Transverse colon (tissue), 4 donors: ENCODE results near the gene PRPH. TPM values are rescaled to one million over a fixed set of nuclear protein-coding genes. Genes with fewer than 3 reads are reported as not detected.
"Not testable (repeated sequence)": the region's sequence is repeated elsewhere in the genome, so short reads cannot be mapped to it uniquely, and the experiment has no call there.

Experiments used
- DNase-seq: peaks from one replicate; pipeline ENCODE4 v3.0.0-alpha.2; 2019
- H3K27ac ChIP-seq, 4 donors: fragments of 200-600 bp; sonication (generic); 2 replicates each; pipeline ENCODE4 v1.5.1; 2016 to 2018; ENCODE audit warnings: inconsistent platforms in 4 of 4
- H3K27me3 ChIP-seq: fragments of 200-600 bp; sonication (generic); 2 replicates; pipeline ENCODE4 v1.5.1; 2017; ENCODE audit warnings: inconsistent platforms
- H3K36me3 ChIP-seq, 4 donors: fragments of 200-600 bp; sonication (generic); 2 replicates each; pipeline ENCODE4 v1.5.1; 2017 to 2019; ENCODE audit warnings: inconsistent platforms in 4 of 4
- H3K4me1 ChIP-seq, 4 donors: fragments of 200-600 bp; sonication (generic); 2 replicates each; pipeline ENCODE4 v1.5.1; 2017 to 2020; ENCODE audit warnings: inconsistent platforms in 4 of 4
- H3K4me3 ChIP-seq, 4 donors: fragments of 200-600 bp; sonication (generic); 1 replicate in 1 of 4; 2 replicates in 3 of 4; pipeline versions ENCODE4 v1.5.1 to v1.6.1; 2017 to 2019; ENCODE audit warnings: inconsistent platforms in 4 of 4
- H3K9me3 ChIP-seq, 2 donors: fragments of 200-600 bp; sonication (generic); 2 replicates each; pipeline ENCODE4 v1.5.1; 2017 to 2019; ENCODE audit warnings: inconsistent platforms in 2 of 2
- EP300 ChIP-seq: sonication (generic); formaldehyde crosslinking; IDR thresholded peaks from one replicate; pipeline ENCODE4 v1.6.1; 2017; ENCODE audit warnings: antibody characterized with exemption, low read depth
- POLR2A ChIP-seq: fragments of 450-650 bp; IDR thresholded peaks from one replicate; pipeline ENCODE4 v1.6.1; 2016; ENCODE audit warnings: antibody characterized with exemption, mild to moderate bottlenecking, moderate library complexity
- POLR2AphosphoS5 ChIP-seq, 3 donors: sonication (generic); formaldehyde crosslinking; IDR thresholded peaks; one replicate each; pipeline ENCODE4 v1.6.1; 2016; ENCODE audit warnings: antibody characterized with exemption in 3 of 3
- WGBS, 2 donors: methylation state at CpG; one replicate each; pipeline ENCODE4 v1.1.5; 2018; ENCODE audit warnings: low coverage in 1 of 2; 5-methylcytosine and 5-hydroxymethylcytosine counted together
- in situ Hi-C, 4 donors: fragments of 200-750 bp; cut with MboI; loops; one replicate each; pipeline versions ENCODE4 v1.15.0 to v1.15.1; 2017; ENCODE audit warnings: low sequenced_read_pairs in 3 of 4, low pct_ligation_motif_present in 1 of 4, low pct_unique_long_range_greater_than_20kb in 1 of 4
- intact Hi-C: fragments of 100-400 bp; cut with DNase I; formaldehyde crosslinking; loops from one replicate; pipeline ENCODE4 v1.15.1; 2023; ENCODE audit warnings: low total_unique reads
- total RNA-seq, 4 donors: library from RNA; depleted of rRNA; stranded (reverse); fragments of >200 nt; gene quantifications; one replicate each; pipeline ENCODE4 v1.1.0, GENCODE V29; 2016
- TF ChIP-seq, protein P1 (sequence below), 5 experiments: fragments of 200-600 bp in 3 of 5; fragments of 450-650 bp in 2 of 5; sonication (generic) in 3 of 5; IDR thresholded peaks; 1 replicate in 2 of 5; 2 replicates in 3 of 5; pipeline ENCODE4 v1.5.1; 2016 to 2017; ENCODE audit warnings: antibody characterized with exemption in 5 of 5, inconsistent platforms in 3 of 5, mild to moderate bottlenecking in 2 of 5, moderate library complexity in 1 of 5

Gene PRPH
- total RNA-seq, 4 donors from 2014 or later = 7.9 to 18.7 (median 10.5) TPM

DNA sequence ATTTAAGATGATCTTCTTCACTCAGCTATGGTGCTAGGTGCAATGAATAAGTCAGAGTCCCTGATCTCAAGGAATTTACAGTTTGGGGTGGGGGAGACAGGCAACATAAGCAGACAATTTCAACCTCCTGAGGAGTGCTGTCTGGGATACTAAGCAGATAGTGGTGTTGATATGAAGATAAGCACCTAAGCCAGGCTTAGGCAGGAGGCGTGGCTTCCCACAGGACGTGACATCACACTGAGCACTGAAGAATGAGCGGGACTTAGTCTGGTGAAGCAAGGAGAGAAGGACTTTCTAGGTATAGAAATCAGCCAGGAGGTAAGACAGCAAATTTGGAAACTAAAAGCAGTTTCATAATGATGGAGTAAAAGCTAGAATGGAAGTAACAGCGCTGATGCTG, 6.8 kb downstream of the PRPH start:
- Histone ChIP-seq H3K36me3 (no peaks in the 10 kb centered on the region), H3K9me3 (no peaks in the 10 kb centered on the region), H3K4me3 (no peak overlapping the region), H3K4me1 (peaks cover 10 to 12% (median 11%) of the 10 kb centered on the region in 4 donors), H3K27me3 (peaks cover 84% of the 10 kb centered on the region), H3K27ac (no peak overlapping the region)
- no peak for DNase-seq
- TF ChIP-seq POLR2AphosphoS5 (IDR thresholded peaks at IDR 0.05) (no peak), POLR2A (no peak), EP300 (no peak)
- TF ChIP-seq, protein P1, sequence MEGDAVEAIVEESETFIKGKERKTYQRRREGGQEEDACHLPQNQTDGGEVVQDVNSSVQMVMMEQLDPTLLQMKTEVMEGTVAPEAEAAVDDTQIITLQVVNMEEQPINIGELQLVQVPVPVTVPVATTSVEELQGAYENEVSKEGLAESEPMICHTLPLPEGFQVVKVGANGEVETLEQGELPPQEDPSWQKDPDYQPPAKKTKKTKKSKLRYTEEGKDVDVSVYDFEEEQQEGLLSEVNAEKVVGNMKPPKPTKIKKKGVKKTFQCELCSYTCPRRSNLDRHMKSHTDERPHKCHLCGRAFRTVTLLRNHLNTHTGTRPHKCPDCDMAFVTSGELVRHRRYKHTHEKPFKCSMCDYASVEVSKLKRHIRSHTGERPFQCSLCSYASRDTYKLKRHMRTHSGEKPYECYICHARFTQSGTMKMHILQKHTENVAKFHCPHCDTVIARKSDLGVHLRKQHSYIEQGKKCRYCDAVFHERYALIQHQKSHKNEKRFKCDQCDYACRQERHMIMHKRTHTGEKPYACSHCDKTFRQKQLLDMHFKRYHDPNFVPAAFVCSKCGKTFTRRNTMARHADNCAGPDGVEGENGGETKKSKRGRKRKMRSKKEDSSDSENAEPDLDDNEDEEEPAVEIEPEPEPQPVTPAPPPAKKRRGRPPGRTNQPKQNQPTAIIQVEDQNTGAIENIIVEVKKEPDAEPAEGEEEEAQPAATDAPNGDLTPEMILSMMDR (IDR thresholded peaks at IDR 0.05) = no peak
- intact Hi-C loops (no loop called here), in situ Hi-C loops (no loop called here)
- 28 to 65% methylated on average over 4 of the region's 4 CpGs for WGBS, 2 donors

DNA sequence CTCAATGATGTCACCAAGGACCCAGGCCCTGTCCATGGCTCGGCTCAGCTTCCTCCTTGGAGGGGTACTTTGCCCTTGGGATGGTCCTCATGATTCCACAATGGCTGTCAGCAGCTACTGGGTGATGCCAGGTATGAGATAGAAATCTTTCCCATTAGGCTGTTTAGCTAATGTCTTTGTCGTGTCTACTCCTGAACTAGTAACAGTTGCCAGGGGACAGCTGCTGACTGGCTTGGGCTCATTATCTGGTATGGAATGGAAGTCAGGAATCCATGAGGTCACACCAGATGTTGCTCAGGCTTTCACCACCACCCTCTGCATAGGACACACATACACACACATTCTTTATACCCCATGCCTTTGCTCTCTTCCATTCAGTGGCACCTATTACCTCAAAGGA, 9.2 kb downstream of the PRPH start:
- in situ Hi-C loops = no loop called here
- WGBS, 2 donors = 74% methylated on average over 2 of the region's 2 CpGs; no CpG with 5 or more reads in 1 of the 2 donors

DNA sequence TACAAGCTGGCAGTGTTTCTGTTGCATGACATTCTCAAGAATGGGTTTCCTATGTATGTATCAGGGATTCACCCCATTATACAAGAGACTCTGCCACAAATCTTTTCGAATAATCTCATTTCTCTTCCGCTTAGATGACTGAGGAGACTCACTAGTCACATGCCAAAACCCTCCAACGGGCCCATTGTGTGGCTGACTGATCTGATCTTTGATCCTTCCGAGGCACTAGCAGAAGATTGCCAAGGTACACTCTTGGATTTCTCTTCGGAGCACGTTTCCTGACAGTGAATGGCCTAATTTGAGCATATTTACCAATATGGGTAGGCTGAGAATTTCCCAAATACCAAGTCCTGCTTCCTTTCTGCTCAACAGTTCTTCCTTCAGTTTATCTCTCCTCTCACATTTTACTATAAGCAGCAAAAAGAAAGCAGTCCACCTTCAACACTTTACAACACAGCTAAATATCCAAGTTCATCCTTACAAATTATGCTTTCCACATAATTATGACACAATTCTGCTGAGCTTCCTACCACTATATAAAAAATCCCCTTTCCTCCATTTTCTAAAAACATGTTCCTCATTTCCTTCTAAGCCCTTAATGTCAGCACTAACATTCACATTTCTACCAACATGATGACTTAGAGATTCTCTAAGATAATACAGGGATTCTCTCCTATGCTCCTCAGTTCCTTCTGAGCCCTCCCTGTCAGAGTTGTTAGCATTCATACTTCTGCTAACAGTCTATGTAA, 11.0 kb downstream of the PRPH start:
- Histone ChIP-seq H3K36me3 (no peaks in the 10 kb centered on the region), H3K27me3 (peaks cover 72% of the 10 kb centered on the region), H3K27ac (no peak overlapping the region), H3K4me1 (no peaks in the 10 kb centered on the region), H3K9me3 (no peaks in the 10 kb centered on the region), H3K4me3 (no peak overlapping the region)
- in situ Hi-C loops (no loop called here), intact Hi-C loops (no loop called here)
- no peak for TF ChIP-seq EP300
- TF ChIP-seq, protein P1 (IDR thresholded peaks at IDR 0.05) = no peak
- TF ChIP-seq POLR2A = no peak
- no peak for TF ChIP-seq POLR2AphosphoS5 (IDR thresholded peaks at IDR 0.05)
- WGBS, 2 donors = 68 to 91% methylated on average over 4 to 6 of the region's 6 CpGs
- no peak for DNase-seq

More for the DNA sequence above, 9.2 kb downstream of the PRPH start:
- no peak for DNase-seq
- intact Hi-C loops = no loop called here
- TF ChIP-seq EP300 = no peak
- no peak for TF ChIP-seq POLR2AphosphoS5 (IDR thresholded peaks at IDR 0.05)
- TF ChIP-seq, protein P1 (IDR thresholded peaks at IDR 0.05) = no peak
- no peak for TF ChIP-seq POLR2A
- no peaks in the 10 kb centered on the region for H3K4me1 ChIP-seq
- H3K4me3 ChIP-seq = no peak overlapping the region
- H3K9me3 ChIP-seq = no peaks in the 10 kb centered on the region
- H3K27ac ChIP-seq = no peak overlapping the region
- peaks cover 82% of the 10 kb centered on the region for H3K27me3 ChIP-seq
- H3K36me3 ChIP-seq = no peaks in the 10 kb centered on the region

DNA sequence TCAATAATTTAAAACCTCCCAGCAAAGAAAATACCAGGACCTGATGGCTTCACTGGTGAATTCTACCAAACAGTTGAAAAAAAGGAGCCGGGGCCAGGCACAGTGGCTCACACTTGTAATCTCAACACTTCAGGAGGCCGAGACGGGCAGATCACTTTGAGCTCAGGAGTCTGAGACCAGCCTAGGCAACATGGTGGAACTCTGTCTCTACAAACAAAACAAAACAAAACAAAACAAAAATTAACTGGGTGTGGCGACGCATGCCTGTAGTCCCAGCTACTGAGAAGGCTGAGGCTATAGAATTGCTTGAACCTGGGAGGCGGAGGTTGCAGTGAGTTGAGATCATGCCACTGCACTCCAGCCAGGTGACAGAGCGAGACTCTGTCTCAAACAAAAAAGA, 14.4 kb downstream of the PRPH start:
- in situ Hi-C loops (no loop called here), intact Hi-C loops (no loop called here)
- Histone ChIP-seq H3K4me3 (no peak overlapping the region), H3K4me1 (no peaks in the 10 kb centered on the region), H3K27ac (no peak overlapping the region), H3K9me3 (no peaks in the 10 kb centered on the region), H3K36me3 (no peaks in the 10 kb centered on the region), H3K27me3 (peaks cover 45% of the 10 kb centered on the region)
- no peak for TF ChIP-seq POLR2AphosphoS5 (IDR thresholded peaks at IDR 0.05)
- DNase-seq = no peak
- WGBS, 2 donors = 81 to 89% methylated on average over 7 of the region's 7 CpGs

DNA sequence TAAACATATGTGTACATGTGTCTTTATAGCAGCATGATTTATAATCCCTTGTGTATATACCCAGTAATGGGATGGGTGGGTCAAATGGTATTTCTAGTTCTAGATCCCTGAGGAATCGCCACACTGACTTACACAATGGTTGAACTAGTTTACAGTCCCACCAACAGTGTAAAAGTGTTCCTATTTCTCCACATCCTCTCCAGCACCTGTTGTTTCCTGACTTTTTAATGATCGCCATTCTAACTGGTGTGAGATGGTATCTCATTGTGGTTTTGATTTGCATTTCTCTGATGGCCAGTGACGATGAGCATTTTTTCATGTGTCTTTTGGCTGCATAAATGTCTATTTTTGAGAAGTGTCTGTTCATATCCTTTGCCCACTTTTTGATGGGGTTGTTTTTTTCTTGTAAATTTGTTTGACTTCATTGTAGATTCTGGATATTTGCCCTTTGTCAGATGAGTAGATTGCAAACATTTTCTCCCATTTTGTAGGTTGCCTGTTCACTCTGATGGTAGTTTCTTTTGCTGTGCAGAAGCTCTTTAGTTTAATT, 15.6 kb downstream of the PRPH start:
- H3K36me3 ChIP-seq, H3K4me1 ChIP-seq, H3K27ac ChIP-seq, intact Hi-C loops, DNase-seq, H3K9me3 ChIP-seq, in situ Hi-C loops, H3K4me3 ChIP-seq: not testable (repeated sequence)
- 40 to 59% methylated on average over 1 to 3 of the region's 3 CpGs for WGBS, 2 donors
- H3K27me3 ChIP-seq = peaks cover 37% of the 10 kb centered on the region
